Measurements from ENCODE around the gene GGCX.

Gene GGCX

DNA sequence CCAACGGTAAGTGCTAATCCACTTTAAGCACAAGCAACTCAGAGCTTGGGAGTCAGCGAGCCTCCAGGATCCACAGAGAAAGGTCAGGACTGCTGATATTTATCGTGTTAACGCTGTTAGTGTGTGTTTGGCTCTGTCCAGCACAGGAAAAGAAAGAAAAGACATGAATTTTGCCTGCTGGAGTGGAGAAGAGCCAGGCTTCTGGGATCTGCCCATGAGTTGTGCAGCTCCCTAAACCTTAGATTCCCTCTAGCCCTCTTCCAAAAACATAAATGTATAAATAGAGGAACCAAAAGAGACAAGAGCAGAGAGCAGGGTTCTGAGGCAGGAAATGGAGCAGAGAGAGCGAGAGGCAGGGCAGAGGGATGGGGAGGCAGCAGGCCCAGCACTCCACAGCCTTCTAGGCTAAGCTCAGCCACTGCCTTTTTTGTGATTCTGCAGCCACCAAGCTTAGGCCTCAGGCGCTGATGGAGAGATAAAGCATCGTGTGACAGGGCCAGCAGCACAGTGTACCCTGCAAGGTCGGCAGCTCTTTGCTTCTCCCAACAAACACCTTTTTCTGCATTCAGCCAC is 36.9 kb downstream of the GGCX start:
- DNase-seq (ENCODE audit: extremely low spot score) = peak; percentile 48
- TF ChIP-seq SP1 (IDR thresholded peaks at IDR 0.05) = no peak
- POLR2A ChIA-PET = interaction anchor here (1.0 to 3.4 kb wide), 11 partner anchors 9 to 106 kb away, joined by 3 to 42 read pairs (median 8); partner anchors contain the start of genes MAT2A, RNF181 and SH2D6
- CTCF ChIA-PET = interaction anchor here (0.6 to 1.9 kb wide), 2 partner anchors 14 to 202 kb away, joined by 3 to 5 read pairs; partner anchors contain the start of gene MAT2A

DNA sequence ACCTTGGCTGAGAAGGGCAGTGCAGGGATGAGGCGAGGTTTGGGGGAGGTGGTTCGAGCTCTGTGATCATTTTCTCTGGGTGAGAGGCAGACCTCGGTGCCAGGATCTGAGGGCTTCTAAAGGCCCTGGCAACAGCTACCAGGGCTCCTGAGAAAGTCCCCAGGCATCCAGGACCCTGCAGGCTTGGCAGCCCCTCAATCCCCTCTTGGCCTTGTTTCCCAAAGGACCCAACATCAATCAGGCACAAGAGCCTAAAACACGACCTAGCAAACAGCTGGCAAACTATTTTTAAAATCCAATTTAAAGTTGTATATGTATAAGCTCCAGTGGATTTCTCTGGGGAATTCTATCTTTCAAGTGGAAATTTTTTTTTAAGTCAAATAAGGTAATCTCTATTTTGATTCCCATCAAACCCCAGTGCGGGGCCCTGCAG is 37.4 kb downstream of the GGCX start:
- no peak for DNase-seq (ENCODE audit: extremely low spot score)
- TF ChIP-seq FOXA1 (IDR thresholded peaks at IDR 0.05) = no peak
- TF ChIP-seq SP1 (IDR thresholded peaks at IDR 0.05) = no peak
- TF ChIP-seq CTBP1 (IDR thresholded peaks at IDR 0.05; ENCODE audit: borderline replicate concordance) = no peak
- TF ChIP-seq SUZ12 (IDR thresholded peaks at IDR 0.05) = no peak
- TF ChIP-seq ARNT (IDR thresholded peaks at IDR 0.05) = no peak
- TF ChIP-seq FOXK2 (IDR thresholded peaks at IDR 0.05) = no peak
- TF ChIP-seq ZNF384 (IDR thresholded peaks at IDR 0.05) = no peak
- TF ChIP-seq LEF1 (IDR thresholded peaks at IDR 0.05; ENCODE audit: borderline replicate concordance) = no peak
- no peak for TF ChIP-seq BHLHE40 (IDR thresholded peaks at IDR 0.05; ENCODE audit: borderline replicate concordance)
- TF ChIP-seq TARDBP (IDR thresholded peaks at IDR 0.05) = no peak
- no peak for TF ChIP-seq HDGF (IDR thresholded peaks at IDR 0.05; ENCODE audit: borderline replicate concordance)
- no peak for TF ChIP-seq FOXM1 (IDR thresholded peaks at IDR 0.05; ENCODE audit: borderline replicate concordance)
- no peak for TF ChIP-seq L3MBTL2 (conservative IDR thresholded peaks at IDR 0.05)
- no peak for TF ChIP-seq PKNOX1 (IDR thresholded peaks at IDR 0.05)
- no peak for TF ChIP-seq NFRKB (IDR thresholded peaks at IDR 0.05)
- TF ChIP-seq ELF4 (IDR thresholded peaks at IDR 0.05) = no peak
- ChIA-PET POLR2A (interaction anchor here (1.0 to 3.4 kb wide), 11 partner anchors 8 to 105 kb away, joined by 3 to 42 read pairs (median 8); partner anchors contain the start of genes MAT2A, RNF181 and SH2D6), CTCF (interaction anchor here (0.6 to 1.9 kb wide), 2 partner anchors 15 to 202 kb away, joined by 3 to 5 read pairs; partner anchors contain the start of gene MAT2A)

GRCh38 chr2:85523062-85523902 is 38.0 kb downstream of the GGCX start:
- POLR2A ChIA-PET = interaction anchor here (1.0 to 3.4 kb wide), 9 partner anchors 11 to 85 kb away, joined by 3 to 42 read pairs (median 8); partner anchors contain the start of genes MAT2A and RNF181
- CTCF ChIA-PET = interaction anchor here (0.6 to 1.9 kb wide), 2 partner anchors 16 to 203 kb away, joined by 3 to 5 read pairs; partner anchors contain the start of gene MAT2A
- no peak for DNase-seq (ENCODE audit: extremely low spot score)
- TF ChIP-seq BHLHE40 (IDR thresholded peaks at IDR 0.05; ENCODE audit: borderline replicate concordance) = no peak
- TF ChIP-seq NFRKB (IDR thresholded peaks at IDR 0.05) = no peak
- TF ChIP-seq LEF1 (IDR thresholded peaks at IDR 0.05; ENCODE audit: borderline replicate concordance) = no peak
- TF ChIP-seq ZNF384 (IDR thresholded peaks at IDR 0.05) = no peak
- TF ChIP-seq L3MBTL2 (conservative IDR thresholded peaks at IDR 0.05) = no peak
- no peak for TF ChIP-seq SP1 (IDR thresholded peaks at IDR 0.05)
- no peak for TF ChIP-seq ARNT (IDR thresholded peaks at IDR 0.05)
- TF ChIP-seq FOXA1 (IDR thresholded peaks at IDR 0.05) = no peak
- no peak for TF ChIP-seq FOXK2 (IDR thresholded peaks at IDR 0.05)
- TF ChIP-seq SUZ12 (IDR thresholded peaks at IDR 0.05) = no peak
- TF ChIP-seq PKNOX1 (IDR thresholded peaks at IDR 0.05) = no peak
- TF ChIP-seq TARDBP (IDR thresholded peaks at IDR 0.05) = no peak
- TF ChIP-seq FOXM1 (IDR thresholded peaks at IDR 0.05; ENCODE audit: borderline replicate concordance) = no peak
- TF ChIP-seq CTBP1 (IDR thresholded peaks at IDR 0.05; ENCODE audit: borderline replicate concordance) = no peak
- TF ChIP-seq HDGF (IDR thresholded peaks at IDR 0.05; ENCODE audit: borderline replicate concordance) = no peak
- no peak for TF ChIP-seq ELF4 (IDR thresholded peaks at IDR 0.05)

DNA sequence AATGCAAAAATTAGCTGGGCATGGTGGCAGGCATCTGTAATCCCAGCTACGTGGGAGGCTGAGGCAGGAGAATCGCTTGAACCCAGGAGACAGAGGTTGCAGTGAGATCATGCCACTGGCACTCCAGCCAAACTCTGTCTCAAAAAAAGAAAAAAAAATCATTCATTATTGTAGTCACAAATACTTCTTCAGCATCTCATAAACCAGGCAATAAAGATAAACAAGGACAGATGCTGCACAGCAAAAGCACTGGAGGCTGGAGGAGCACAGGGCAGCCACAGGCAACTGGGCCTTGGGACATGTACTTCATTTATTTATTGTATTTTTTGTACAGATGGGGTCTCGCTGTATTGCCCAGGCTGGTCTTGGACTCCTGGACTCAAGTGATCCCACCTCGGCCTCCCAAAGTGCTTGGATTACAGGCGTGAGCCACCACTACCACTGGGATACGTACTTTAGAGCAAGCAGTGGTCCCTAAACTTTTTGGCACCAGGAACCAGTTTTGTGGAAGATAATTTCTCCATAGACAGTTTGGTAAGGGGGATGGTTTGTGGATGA is 39.1 kb downstream of the GGCX start:
- CTCF ChIA-PET = no interaction called here

More for the DNA sequence above, 39.1 kb downstream of the GGCX start:
- TF ChIP-seq ARNT (IDR thresholded peaks at IDR 0.05) (no peak), CTBP1 (IDR thresholded peaks at IDR 0.05; ENCODE audit: borderline replicate concordance) (no peak), L3MBTL2 (conservative IDR thresholded peaks at IDR 0.05) (no peak), ELF4 (IDR thresholded peaks at IDR 0.05) (no peak), BHLHE40 (IDR thresholded peaks at IDR 0.05; ENCODE audit: borderline replicate concordance) (no peak), HDGF (IDR thresholded peaks at IDR 0.05; ENCODE audit: borderline replicate concordance) (no peak), FOXK2 (IDR thresholded peaks at IDR 0.05) (no peak), FOXA1 (IDR thresholded peaks at IDR 0.05) (no peak), SP1 (IDR thresholded peaks at IDR 0.05) (no peak), TARDBP (IDR thresholded peaks at IDR 0.05) (no peak), LEF1 (IDR thresholded peaks at IDR 0.05; ENCODE audit: borderline replicate concordance) (no peak), SUZ12 (IDR thresholded peaks at IDR 0.05) (no peak), PKNOX1 (IDR thresholded peaks at IDR 0.05) (no peak), ZNF384 (IDR thresholded peaks at IDR 0.05) (no peak), NFRKB (IDR thresholded peaks at IDR 0.05) (no peak), FOXM1 (IDR thresholded peaks at IDR 0.05; ENCODE audit: borderline replicate concordance) (no peak)
- POLR2A ChIA-PET = interaction anchor here (1.0 to 3.4 kb wide), 2 partner anchors 16 to 18 kb away, joined by 4 to 42 read pairs; partner anchors contain the start of gene MAT2A
- no peak for DNase-seq (ENCODE audit: extremely low spot score)

All from HEK293T (cell line).